ENCODE measurements around the gene CYB5R2.

Gene CYB5R2

GRCh38 chr11:7672960-7673723, at the start of gene CYB5R2:
CYB5R2 (minus strand) TSS chr11:7673500; CDS start chr11:7672825, 675 bp downstream.
- DNase-seq = peak; percentile 40

- no peak for DNase-seq
Observed at GRCh38 chr11:7714786-7715185, 41.5 kb upstream of the CYB5R2 start.

- DNase-seq = no peak
Observed at GRCh38 chr11:7706377-7706776, 33.1 kb upstream of the CYB5R2 start, which contains the start of gene OVCH2. OVCH2 (minus strand) TSS chr11:7706477; CDS start chr11:7706394, 83 bp downstream.

- no peak for DNase-seq
Observed at GRCh38 chr11:7703740-7704139, 30.4 kb upstream of the CYB5R2 start.

- DNase-seq = peak; percentile 28
Observed at GRCh38 chr11:7696424-7696823, 23.1 kb upstream of the CYB5R2 start.

GRCh38 chr11:7694235-7694634, 20.9 kb upstream of the CYB5R2 start:
- DNase-seq = no peak

GRCh38 chr11:7692426-7692825, 19.1 kb upstream of the CYB5R2 start:
- no peak for DNase-seq

GRCh38 chr11:7691759-7692350, 18.6 kb upstream of the CYB5R2 start:
- no peak for DNase-seq

- no peak for DNase-seq
Observed at GRCh38 chr11:7690648-7691047, 17.3 kb upstream of the CYB5R2 start.

- no peak for DNase-seq
Observed at GRCh38 chr11:7689239-7689638, 15.9 kb upstream of the CYB5R2 start.

GRCh38 chr11:7688238-7688826, 15.0 kb upstream of the CYB5R2 start:
- DNase-seq = no peak

GRCh38 chr11:7687386-7687785, 14.1 kb upstream of the CYB5R2 start:
- DNase-seq = no peak

- DNase-seq = no peak
Observed at GRCh38 chr11:7686761-7687160, 13.5 kb upstream of the CYB5R2 start.

- no peak for DNase-seq
Observed at GRCh38 chr11:7683571-7683970, 10.3 kb upstream of the CYB5R2 start.

GRCh38 chr11:7677796-7678201, 4.5 kb upstream of the CYB5R2 start:
- no peak for DNase-seq

GRCh38 chr11:7677071-7677470, 3.8 kb upstream of the CYB5R2 start:
- no peak for DNase-seq

GRCh38 chr11:7675631-7676030, 2.3 kb upstream of the CYB5R2 start:
- DNase-seq = no peak

GRCh38 chr11:7673724-7674434, 579 bp upstream of the CYB5R2 start:
- peak; percentile 45 for DNase-seq

- DNase-seq = no peak
Observed at GRCh38 chr11:7672276-7672959, 882 bp downstream of the CYB5R2 start.

- peak; percentile 60 for DNase-seq
Observed at GRCh38 chr11:7671347-7672215, 1.7 kb downstream of the CYB5R2 start.

GRCh38 chr11:7670641-7671040, 2.7 kb downstream of the CYB5R2 start:
- DNase-seq = no peak

GRCh38 chr11:7668911-7669310, 4.4 kb downstream of the CYB5R2 start:
- DNase-seq = no peak
